HEK293T (cell line): ENCODE results near the gene CASKIN2.

Source experiments
- HDGF ChIP-seq: fragments of 450-650 bp; IDR thresholded peaks from 2 replicates; pipeline ENCODE4 v1.6.1; 2017; ENCODE audit warnings: antibody characterized with exemption, borderline replicate concordance
- PKNOX1 ChIP-seq: fragments of 450-650 bp; IDR thresholded peaks from 2 replicates; pipeline ENCODE4 v1.6.1; 2016

GRCh38 chr17:75559958-75560533, 44.7 kb upstream of the CASKIN2 start:
- no peak for TF ChIP-seq HDGF
- no peak for TF ChIP-seq PKNOX1
